Measurements from ENCODE around the gene MBOAT2.

GRCh38 chr2:8803658-8804379 lies 199.7 kb downstream of the MBOAT2 start:
- TF ChIP-seq, protein P1, sequence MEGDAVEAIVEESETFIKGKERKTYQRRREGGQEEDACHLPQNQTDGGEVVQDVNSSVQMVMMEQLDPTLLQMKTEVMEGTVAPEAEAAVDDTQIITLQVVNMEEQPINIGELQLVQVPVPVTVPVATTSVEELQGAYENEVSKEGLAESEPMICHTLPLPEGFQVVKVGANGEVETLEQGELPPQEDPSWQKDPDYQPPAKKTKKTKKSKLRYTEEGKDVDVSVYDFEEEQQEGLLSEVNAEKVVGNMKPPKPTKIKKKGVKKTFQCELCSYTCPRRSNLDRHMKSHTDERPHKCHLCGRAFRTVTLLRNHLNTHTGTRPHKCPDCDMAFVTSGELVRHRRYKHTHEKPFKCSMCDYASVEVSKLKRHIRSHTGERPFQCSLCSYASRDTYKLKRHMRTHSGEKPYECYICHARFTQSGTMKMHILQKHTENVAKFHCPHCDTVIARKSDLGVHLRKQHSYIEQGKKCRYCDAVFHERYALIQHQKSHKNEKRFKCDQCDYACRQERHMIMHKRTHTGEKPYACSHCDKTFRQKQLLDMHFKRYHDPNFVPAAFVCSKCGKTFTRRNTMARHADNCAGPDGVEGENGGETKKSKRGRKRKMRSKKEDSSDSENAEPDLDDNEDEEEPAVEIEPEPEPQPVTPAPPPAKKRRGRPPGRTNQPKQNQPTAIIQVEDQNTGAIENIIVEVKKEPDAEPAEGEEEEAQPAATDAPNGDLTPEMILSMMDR (IDR thresholded peaks at IDR 0.05; ENCODE audit: low read depth, low read length, poor library complexity, severe bottlenecking) = no peak
- TF ChIP-seq EZH2phosphoT487 (IDR thresholded peaks at IDR 0.05; ENCODE audit: borderline replicate concordance, low read length) = no peak
